ENCODE data around the gene PPP6R1. TPM values are rescaled to one million over a fixed set of nuclear protein-coding genes. Genes with fewer than 3 reads are reported as not detected.

PPP6R1 gene
- total RNA-seq, 1 experiment from 2014 or later: 96.7 TPM

GRCh38 chr19:55252760-55253663 lies 5.8 kb downstream of the PPP6R1 start:
- Histone ChIP-seq H3K4me3 (replicated peaks in 1 of 2; ENCODE audit: low read depth in 1 of 2, low read length in 2 of 2) (no peak overlapping the region), H3K27ac (ENCODE audit: low read depth, low read length) (no peak overlapping the region), H3K4me1 (ENCODE audit: control insufficient read depth in 1 of 2, insufficient read depth in 2 of 2, low read length in 2 of 2) (peaks cover 9 to 26% of the 10 kb centered on the region in 2 experiments), H2AFZ (ENCODE audit: low read depth, low read length, poor library complexity, severe bottlenecking) (no peak overlapping the region), H3K9me2 (ENCODE audit: insufficient read depth) (no peaks in the 10 kb centered on the region), H3K79me2 (ENCODE audit: insufficient read depth, low read length) (peaks cover 99% of the 10 kb centered on the region), H3K4me2 (ENCODE audit: low read length) (no peak overlapping the region), H3K27me3 (ENCODE audit: insufficient read depth, low read length) (no peaks in the 10 kb centered on the region), H3K9ac (ENCODE audit: low read length) (no peak overlapping the region), H3K9me3 (ENCODE audit: control insufficient read depth in 1 of 2, insufficient read depth in 1 of 2, low read depth in 1 of 2, low read length in 2 of 2) (no peaks in the 10 kb centered on the region), H3K36me3 (ENCODE audit: control insufficient read depth in 1 of 2, insufficient read depth in 2 of 2, low read length in 2 of 2) (peaks cover 2 to 9% of the 10 kb centered on the region in 2 experiments; a peak in 3 of 4 replicates), H4K20me1 (ENCODE audit: insufficient read depth) (no peaks in the 10 kb centered on the region)
- intact Hi-C loops (cut with micrococcal nuclease): no loop called here
- ChIA-PET RAD21 (ENCODE audit: low non-redundant PET in 1 of 2, low total read pairs in 2 of 2, uncharacterized antibody in 2 of 2, unreplicated experiment in 2 of 2) (no interaction called here), POLR2A (no interaction called here), CTCF (no interaction called here)
- ATAC-seq (no peak), DNase-seq (ENCODE audit: low read depth, low spot score) (no peak)
- BruUV-seq (replicated peaks): no TSS peak
- no peak for TF ChIP-seq YY1 (IDR thresholded peaks at IDR 0.05; ENCODE audit: extremely low read depth, insufficient replicate concordance, low read depth, low read length)
- TF ChIP-seq EZH2 (IDR thresholded peaks at IDR 0.05): no peak
- TF ChIP-seq POLR2A (IDR thresholded peaks at IDR 0.05; ENCODE audit: borderline replicate concordance, extremely low read depth, insufficient read depth, insufficient read length): no peak
- no peak for TF ChIP-seq MAX (IDR thresholded peaks at IDR 0.05)
- TF ChIP-seq EZH2phosphoT487 (IDR thresholded peaks at IDR 0.05; ENCODE audit: borderline replicate concordance): no peak
- no peak for TF ChIP-seq POLR2AphosphoS5 (IDR thresholded peaks at IDR 0.05; ENCODE audit: low read depth, low read length)
- no peak for TF ChIP-seq RAD21 (IDR thresholded peaks at IDR 0.05; ENCODE audit: low read depth)
- no peak for TF ChIP-seq SP1 (IDR thresholded peaks at IDR 0.05; ENCODE audit: low read depth)
- no peak for TF ChIP-seq ZFX (IDR thresholded peaks at IDR 0.05)
- no peak for TF ChIP-seq EGR1 (IDR thresholded peaks at IDR 0.05; ENCODE audit: low read depth)
- no peak for TF ChIP-seq FOSL1 (IDR thresholded peaks at IDR 0.05; ENCODE audit: low read depth)
- no peak for TF ChIP-seq JUND (IDR thresholded peaks at IDR 0.05)
- no peak for TF ChIP-seq ZNF274 (IDR thresholded peaks at IDR 0.05; ENCODE audit: low read depth, low read length)
- no peak for TF ChIP-seq ATF3 (IDR thresholded peaks at IDR 0.05)
- TF ChIP-seq CBX3 (IDR thresholded peaks at IDR 0.05; ENCODE audit: low read depth): no peak
- TF ChIP-seq CTCF (IDR thresholded peaks at IDR 0.05 in 2 of 3, conservative IDR thresholded peaks at IDR 0.05 in 1 of 3; ENCODE audit: borderline replicate concordance in 1 of 3, insufficient read depth in 1 of 3, low read depth in 2 of 3, low read length in 2 of 3): no peak
- TF ChIP-seq REST (IDR thresholded peaks at IDR 0.05; ENCODE audit: low read depth): no peak
- no peak for TF ChIP-seq CEBPB (IDR thresholded peaks at IDR 0.05; ENCODE audit: low read depth)
- TF ChIP-seq ZBTB33 (IDR thresholded peaks at IDR 0.05; ENCODE audit: extremely low read depth, insufficient replicate concordance, low read length): no peak
